PC-3 (cell line): ENCODE data around the gene PRSS33. TPM values are rescaled to one million over a fixed set of nuclear protein-coding genes. Genes with fewer than 3 reads are reported as not detected.
A peak's percentile ranks its signal among the peaks of the same experiment; 100 is the strongest.

Source experiments
- ATAC-seq: fragments of 200-7000 bp; cut with Tn5 transposase; 2 replicates; pipeline ENCODE4 v1.9.1; 2020; ENCODE audit warnings: mild to moderate bottlenecking, moderate library complexity
- BruUV-seq: library from RNA; stranded (reverse); fragments of 400-500 nt; replicated peaks from 2 replicates; lab custom pipeline; 2021; lab: Mats Ljungman, UMichigan
- CTCF ChIA-PET: fragments of 300-600 bp; sonication (Branson Sonifier 250); formaldehyde crosslinking; loops from one replicate; lab custom pipeline; 2022; ENCODE audit warnings: antibody characterized with exemption; lab: Charles Lee
- POLR2A ChIA-PET: fragments of 300-600 bp; sonication (Branson Sonifier 250); formaldehyde crosslinking; loops from one replicate; lab custom pipeline; 2022; ENCODE audit warnings: antibody characterized with exemption; ENCODE audit not compliant: unreplicated experiment; lab: Charles Lee
- DNase-seq: peaks from one replicate; pipeline ENCODE4 v3.0.0-alpha.2; 2015
- H2AFZ ChIP-seq: fragments of 300-600 bp; sonication (generic); 2 replicates; pipeline ENCODE4 v1.6.0; 2016; ENCODE audit warnings: antibody characterized with exemption, low read length
- H3F3A ChIP-seq: fragments of 300-600 bp; sonication (generic); one replicate; pipeline ENCODE4 v1.6.0; 2017; ENCODE audit warnings: antibody characterized with exemption, low read length, control low read depth, mild to moderate bottlenecking; ENCODE audit not compliant: unreplicated experiment
- H3K27ac ChIP-seq: fragments of 300-600 bp; sonication (generic); 2 replicates; pipeline ENCODE4 v1.5.1; 2016; ENCODE audit warnings: mild to moderate bottlenecking, low read length
- H3K27me3 ChIP-seq: fragments of 300-600 bp; sonication (generic); 2 replicates; pipeline ENCODE4 v1.6.1; 2016; ENCODE audit warnings: low read length, mixed read lengths
- H3K36me3 ChIP-seq: fragments of 300-600 bp; sonication (generic); 2 replicates; pipeline ENCODE4 v1.6.1; 2016; ENCODE audit warnings: low read depth, mixed run types, low read length, mixed read lengths
- H3K4me1 ChIP-seq: fragments of 300-600 bp; sonication (generic); 2 replicates; pipeline ENCODE4 v1.5.1; 2016; ENCODE audit warnings: low read length; ENCODE audit not compliant: insufficient read depth
- H3K4me2 ChIP-seq: fragments of 300-600 bp; sonication (generic); 2 replicates; pipeline ENCODE4 v1.6.0; 2016; ENCODE audit warnings: low read length
- H3K4me3 ChIP-seq: fragments of 300-600 bp; sonication (generic); 2 replicates; pipeline ENCODE4 v1.5.1; 2016; ENCODE audit warnings: mild to moderate bottlenecking, low read length, mixed read lengths
- H3K79me2 ChIP-seq: fragments of 300-600 bp; sonication (generic); 2 replicates; pipeline ENCODE4 v1.6.1; 2017; ENCODE audit warnings: low read length, mixed read lengths
- H3K9ac ChIP-seq: fragments of 300-600 bp; sonication (generic); 2 replicates; pipeline ENCODE4 v1.6.0; 2016; ENCODE audit warnings: mild to moderate bottlenecking, low read length
- H3K9me2 ChIP-seq: fragments of 300-600 bp; sonication (generic); replicated peaks from 2 replicates; pipeline ENCODE4 v1.6.1; 2016; ENCODE audit warnings: mixed run types, low read length, mixed read lengths
- H3K9me3 ChIP-seq: fragments of 300-600 bp; sonication (generic); 2 replicates; pipeline ENCODE4 v1.6.1; 2016; ENCODE audit warnings: low read length, mixed read lengths
- H4K20me1 ChIP-seq: fragments of 300-600 bp; sonication (generic); 2 replicates; pipeline ENCODE4 v1.6.1; 2016; ENCODE audit warnings: low read length, mixed read lengths
- CTCF ChIP-seq: fragments of 300-600 bp; sonication (generic); conservative IDR thresholded peaks from 2 replicates; pipeline ENCODE4 v1.5.1; 2017; ENCODE audit warnings: antibody characterized with exemption, low read depth, mild to moderate bottlenecking, low read length
- EZH2 ChIP-seq: fragments of 300-600 bp; sonication (generic); IDR thresholded peaks from one replicate; pipeline ENCODE4 v1.6.1; 2017; ENCODE audit warnings: antibody characterized with exemption, mild to moderate bottlenecking, low read length; ENCODE audit not compliant: unreplicated experiment
- EZH2phosphoT487 ChIP-seq: fragments of 300-600 bp; sonication (generic); IDR thresholded peaks from 2 replicates; pipeline ENCODE4 v1.6.1; 2018; ENCODE audit warnings: mild to moderate bottlenecking, antibody characterized with exemption, low read length, borderline replicate concordance
- intact Hi-C: fragments of 100-400 bp; cut with micrococcal nuclease; formaldehyde crosslinking; loops from 2 replicates; pipeline ENCODE4 v1.9.0; 2023
- total RNA-seq: library from RNA; depleted of rRNA; stranded (reverse); fragments of >200 nt; gene quantifications from 2 replicates; pipeline ENCODE4 v1.2.3, GENCODE V29; 2014

Gene PRSS33
- total RNA-seq, 1 experiment from 2014 or later = 0.11 TPM

GRCh38 chr16:2757344-2757743 is 30.0 kb downstream of the PRSS33 start:
- intact Hi-C loops = no loop called here
- Histone ChIP-seq H2AFZ (no peak overlapping the region), H3F3A (no peaks in the 10 kb centered on the region), H3K79me2 (peaks cover 94% of the 10 kb centered on the region), H3K9ac (no peak overlapping the region), H3K27ac (no peak overlapping the region), H4K20me1 (peaks cover 67% of the 10 kb centered on the region), H3K36me3 (peaks cover 58% of the 10 kb centered on the region), H3K9me3 (no peaks in the 10 kb centered on the region), H3K4me3 (no peak overlapping the region), H3K9me2 (no peaks in the 10 kb centered on the region), H3K4me2 (no peak overlapping the region), H3K27me3 (no peaks in the 10 kb centered on the region), H3K4me1 (peaks cover 14% of the 10 kb centered on the region)
- ChIA-PET POLR2A (no interaction called here), CTCF (no interaction called here)
- ATAC-seq (no peak), DNase-seq (no peak)
- TF ChIP-seq EZH2phosphoT487 (no peak), EZH2 (no peak)
- no TSS peak for BruUV-seq

GRCh38 chr16:2756288-2757015 is 30.9 kb downstream of the PRSS33 start:
- no peaks in the 10 kb centered on the region for H3K9me3 ChIP-seq
- ATAC-seq = no peak
- H3K9me2 ChIP-seq = no peaks in the 10 kb centered on the region
- no peak for TF ChIP-seq CTCF
- TF ChIP-seq EZH2phosphoT487 = no peak
- no peak for TF ChIP-seq EZH2
- ChIA-PET POLR2A (no interaction called here), CTCF (no interaction called here)
- no peak overlapping the region for H3K9ac ChIP-seq
- no peaks in the 10 kb centered on the region for H3K27me3 ChIP-seq
- peaks cover 49% of the 10 kb centered on the region for H3K36me3 ChIP-seq
- H3F3A ChIP-seq = no peaks in the 10 kb centered on the region
- H3K79me2 ChIP-seq = peaks cover 90% of the 10 kb centered on the region
- intact Hi-C loops = no loop called here
- peaks cover 20% of the 10 kb centered on the region for H3K4me1 ChIP-seq
- H3K4me2 ChIP-seq = no peak overlapping the region
- H4K20me1 ChIP-seq = peaks cover 67% of the 10 kb centered on the region
- BruUV-seq = no TSS peak
- H3K27ac ChIP-seq = no peak overlapping the region
- H2AFZ ChIP-seq = no peak overlapping the region
- H3K4me3 ChIP-seq = no peak overlapping the region
- DNase-seq = no peak

- POLR2A ChIA-PET = no interaction called here
- peak overlapping the region; percentile 89 for H3K4me3 ChIP-seq
- DNase-seq (no peak), ATAC-seq (no peak)
- intact Hi-C loops = no loop called here
- peaks cover 86% of the 10 kb centered on the region for H3K79me2 ChIP-seq
- peaks cover 23% of the 10 kb centered on the region for H3K4me1 ChIP-seq
- H3K9me2 ChIP-seq = no peaks in the 10 kb centered on the region
- H2AFZ ChIP-seq = no peak overlapping the region
- H3K27ac ChIP-seq = no peak overlapping the region
- H3K9me3 ChIP-seq = no peaks in the 10 kb centered on the region
- peak overlapping the region; percentile 98 for H3K4me2 ChIP-seq
- CTCF ChIA-PET = no interaction called here
- no peak for TF ChIP-seq EZH2phosphoT487
- TF ChIP-seq EZH2 = no peak
- TF ChIP-seq CTCF = no peak
- H3K36me3 ChIP-seq = peaks cover 36% of the 10 kb centered on the region
- BruUV-seq = no TSS peak
- no peaks in the 10 kb centered on the region for H3F3A ChIP-seq
- H3K27me3 ChIP-seq = no peaks in the 10 kb centered on the region
- H3K9ac ChIP-seq = peak overlapping the region; percentile 95; the same call in 1 of the 2 replicates
- H4K20me1 ChIP-seq = peaks cover 60% of the 10 kb centered on the region
These were observed 32.2 kb downstream of the PRSS33 start for GRCh38 chr16:2755158-2755557.
